NOMO-1 treated with DMSO at 0.1 percent for 48 hours (cell line): ENCODE measurements around the gene CGB2.
A peak's percentile ranks its signal among the peaks of the same experiment; 100 is the strongest.
"Not testable (repeated sequence)": the region's sequence is repeated elsewhere in the genome, so short reads cannot be mapped to it uniquely, and the experiment has no call there.

Source experiments
- DNase-seq: peaks from one replicate; lab custom pipeline; 2025; ENCODE audit not compliant: unreplicated experiment; lab: John Stamatoyannopoulos, UW

Gene CGB2

GRCh38 chr19:49030323-49030722, 1.4 kb upstream of the CGB2 start:
- DNase-seq = not testable (repeated sequence)

GRCh38 chr19:49036815-49037214, 5.1 kb downstream of the CGB2 start, which contains the start of gene CGB1:
CGB1 (minus strand) TSS chr19:49036895; CDS start chr19:49036711, 184 bp downstream.
- DNase-seq = peak; percentile 24

- not testable (repeated sequence) for DNase-seq
These were observed 6.4 kb downstream of the CGB2 start for GRCh38 chr19:49038111-49038510.

GRCh38 chr19:49038557-49039276, 7.0 kb downstream of the CGB2 start:
- not testable (repeated sequence) for DNase-seq

GRCh38 chr19:49039736-49040135, 8.0 kb downstream of the CGB2 start:
- DNase-seq = not testable (repeated sequence)

GRCh38 chr19:49042177-49042576, 10.5 kb downstream of the CGB2 start:
- DNase-seq = no peak

- not testable (repeated sequence) for DNase-seq
These were observed 11.0 kb downstream of the CGB2 start for GRCh38 chr19:49042666-49043065.

GRCh38 chr19:49043548-49043947, 11.9 kb downstream of the CGB2 start, which contains the start of gene CGB5:
CGB5 (plus strand) TSS chr19:49043848; CDS start chr19:49044210, 362 bp downstream.
- not testable (repeated sequence) for DNase-seq

GRCh38 chr19:49049011-49049410, 17.3 kb downstream of the CGB2 start, which contains the start of gene CGB8:
CGB8 (minus strand) TSS chr19:49049111; CDS start chr19:49048739, 372 bp downstream.
- DNase-seq = not testable (repeated sequence)

- DNase-seq = not testable (repeated sequence)
These were observed 18.1 kb downstream of the CGB2 start for GRCh38 chr19:49049834-49050233.

- not testable (repeated sequence) for DNase-seq
These were observed 18.8 kb downstream of the CGB2 start for GRCh38 chr19:49050376-49051033.

- peak; percentile 17 for DNase-seq
These were observed 24.6 kb downstream of the CGB2 start for GRCh38 chr19:49056101-49056901.

- not testable (repeated sequence) for DNase-seq
These were observed 25.4 kb downstream of the CGB2 start for GRCh38 chr19:49056902-49057596.

- no peak for DNase-seq
These were observed 26.0 kb downstream of the CGB2 start, which contains the start of gene CGB7 for GRCh38 chr19:49057636-49058234. CGB7 (minus strand) TSS chr19:49057749; CDS start chr19:49055375, 2,374 bp downstream.

- DNase-seq = no peak
These were observed 26.9 kb downstream of the CGB2 start for GRCh38 chr19:49058562-49058961.

GRCh38 chr19:49059053-49059452, 27.4 kb downstream of the CGB2 start:
- DNase-seq = no peak

GRCh38 chr19:49061000-49061399, 29.3 kb downstream of the CGB2 start:
- DNase-seq = no peak

- no peak for DNase-seq
These were observed 29.8 kb downstream of the CGB2 start for GRCh38 chr19:49061445-49061844.

GRCh38 chr19:49064029-49064629, 32.4 kb downstream of the CGB2 start:
- DNase-seq = no peak
